Mucosa of descending colon (tissue), 3 donors: ENCODE results near the gene HES4. TPM values are rescaled to one million over a fixed set of nuclear protein-coding genes. Genes with fewer than 3 reads are reported as not detected.

Experiments
- ATAC-seq: fragments of 200-7000 bp; cut with Tn5 transposase; one replicate; pipeline ENCODE4 v1.9.1; 2020; ENCODE audit warnings: mild to moderate bottlenecking, moderate library complexity
- DNase-seq, 3 donors: peaks; one replicate each; pipeline ENCODE4 v3.0.0-alpha.2; 2020
- H3K36me3 ChIP-seq: fragments of 200-600 bp; one replicate; pipeline ENCODE4 v1.8.0; 2021; ENCODE audit warnings: low read depth, mild to moderate bottlenecking
- H3K4me1 ChIP-seq: fragments of 200-600 bp; one replicate; pipeline ENCODE4 v1.8.0; 2021; ENCODE audit warnings: low read depth, mild to moderate bottlenecking
- H3K4me3 ChIP-seq: fragments of 200-600 bp; one replicate; pipeline ENCODE4 v1.8.0; 2021; ENCODE audit warnings: mild to moderate bottlenecking
- H3K9me3 ChIP-seq: fragments of 200-600 bp; one replicate; pipeline ENCODE4 v1.8.0; 2021; ENCODE audit warnings: mild to moderate bottlenecking
- CTCF ChIP-seq: fragments of 200-600 bp; IDR thresholded peaks from one replicate; pipeline ENCODE4 v1.8.0; 2022; ENCODE audit warnings: antibody characterized with exemption, mild to moderate bottlenecking
- intact Hi-C, 2 donors: fragments of 100-400 bp; cut with DNase I in 1 of 2; cut with micrococcal nuclease in 1 of 2; formaldehyde crosslinking; loops; one replicate each; pipeline versions ENCODE4 v1.11.0 to v1.11.1; 2022; cut with DNase I, micrococcal nuclease
- long read RNA-seq, 2 donors: library from polyadenylated mRNA; unstranded; transcript quantifications; one replicate each; pipeline ENCODE4 v2.0.0, GENCODE V29; 2019 to 2021
- total RNA-seq, 3 donors: library from RNA; stranded (reverse); fragmentation: NEBNext Ultra II Directional in 2 of 3; extraction: Animal tissue kit (Norgen Biotek cat#: 25700) in 2 of 3; gene quantifications; one replicate each; pipeline versions ENCODE4 v1.2.1 to v1.2.4, GENCODE V29; 2021 to 2023
- donor health status: DM: no; HTN: no; CAD: no; lungs with moderate emphysema.
- donor health status: DM: no; HTN: no; CAD: no.
- donor health status: DM: no; HTN: yes; CAD: no.

HES4 gene
- total RNA-seq: 10 to 100 TPM; 10.3 to 22.7 (median 21.1) TPM
- long read RNA-seq, donor 1, transcript HES4-201 (4 exons, 899 nt): major isoform, 15 of 35 reads
- long read RNA-seq, donor 1, transcript HES4-203 (2 exons, 1,038 nt): minor isoform, 14 of 35 reads
- long read RNA-seq, donor 1, partial matches to known transcripts: 1 of 35 reads
- long read RNA-seq, donor 1, other reads (novel, unspliced or antisense): 2 of 35 reads
- long read RNA-seq, donor 2, partial matches to known transcripts: 0 of 2 reads
- long read RNA-seq, donor 2, other reads (novel, unspliced or antisense): 0 of 2 reads

GRCh38 chr1:999725-1000356, at the start of gene HES4:
Gene HES4, minus strand, starts transcription at chr1:1000097. Its CDS starts 124 bp downstream, at chr1:999973.
- ATAC-seq (peak; percentile 86), DNase-seq (peak; percentile 90)
- H3K36me3 ChIP-seq: no peaks in the 10 kb centered on the region
- TF ChIP-seq CTCF: no peak
- peaks cover 27% of the 10 kb centered on the region for H3K4me1 ChIP-seq
- intact Hi-C loops: no loop called here
- no peaks in the 10 kb centered on the region for H3K9me3 ChIP-seq
- peak within 1 kb of the TSS; percentile 22 for H3K4me3 ChIP-seq

GRCh38 chr1:1048765-1049164, 48.9 kb upstream of the HES4 start:
- H3K4me3 ChIP-seq: no peak overlapping the region
- no peaks in the 10 kb centered on the region for H3K36me3 ChIP-seq
- intact Hi-C loops: no loop called here
- no peaks in the 10 kb centered on the region for H3K4me1 ChIP-seq
- no peaks in the 10 kb centered on the region for H3K9me3 ChIP-seq
- TF ChIP-seq CTCF: no peak
- ATAC-seq (peak; percentile 26), DNase-seq (no peak)

- no peaks in the 10 kb centered on the region for H3K36me3 ChIP-seq
- no peak overlapping the region for H3K4me3 ChIP-seq
- TF ChIP-seq CTCF: no peak
- DNase-seq: no peak
- intact Hi-C loops: no loop called here
- no peaks in the 10 kb centered on the region for H3K9me3 ChIP-seq
- ATAC-seq: no peak
- no peaks in the 10 kb centered on the region for H3K4me1 ChIP-seq
Observed at GRCh38 chr1:1047963-1048362, 48.1 kb upstream of the HES4 start.

- H3K36me3 ChIP-seq: no peaks in the 10 kb centered on the region
Observed at GRCh38 chr1:1047407-1047806, 47.5 kb upstream of the HES4 start.

GRCh38 chr1:1046767-1047166, 46.9 kb upstream of the HES4 start:
- Histone ChIP-seq H3K4me3 (no peak overlapping the region), H3K4me1 (no peaks in the 10 kb centered on the region), H3K9me3 (no peaks in the 10 kb centered on the region), H3K36me3 (no peaks in the 10 kb centered on the region)
- no peak for TF ChIP-seq CTCF
- ATAC-seq (no peak), DNase-seq (no peak)
- intact Hi-C loops: no loop called here

More at GRCh38 chr1:1047407-1047806, 47.5 kb upstream of the HES4 start:
- intact Hi-C loops: no loop called here
- TF ChIP-seq CTCF: no peak
- no peak overlapping the region for H3K4me3 ChIP-seq
- no peaks in the 10 kb centered on the region for H3K9me3 ChIP-seq
- no peak for DNase-seq
- no peaks in the 10 kb centered on the region for H3K4me1 ChIP-seq
- no peak for ATAC-seq
